ENCODE results near the gene CNNM2. TPM values are rescaled to one million over a fixed set of nuclear protein-coding genes. Genes with fewer than 3 reads are reported as not detected.

The CNNM2 gene
- total RNA-seq, 1 experiment from 2014 or later, result 23.1 TPM

GRCh38 chr10:102948786-102949185 is 30.7 kb downstream of the CNNM2 start:
- no peaks in the 10 kb centered on the region for H3K9me2 ChIP-seq (ENCODE audit: insufficient read depth)
- no peaks in the 10 kb centered on the region for H3K9me3 ChIP-seq (ENCODE audit: control insufficient read depth in 1 of 2, insufficient read depth in 1 of 2, low read depth in 1 of 2, low read length in 2 of 2)
- DNase-seq (ENCODE audit: low read depth, low spot score) (no peak), ATAC-seq (no peak)
- no peaks in the 10 kb centered on the region for H3K79me2 ChIP-seq (ENCODE audit: insufficient read depth, low read length)
- CTCF ChIA-PET, result no interaction called here
- intact Hi-C loops (cut with micrococcal nuclease), result no loop called here
- TF ChIP-seq REST (IDR thresholded peaks at IDR 0.05; ENCODE audit: low read depth) (no peak), MAX (IDR thresholded peaks at IDR 0.05) (no peak), TCF7L2 (IDR thresholded peaks at IDR 0.05; ENCODE audit: borderline replicate concordance, extremely low read depth, insufficient read depth, insufficient read length) (no peak), YY1 (IDR thresholded peaks at IDR 0.05; ENCODE audit: extremely low read depth, insufficient replicate concordance, low read depth, low read length) (no peak), CTCF (IDR thresholded peaks at IDR 0.05 in 2 of 3, conservative IDR thresholded peaks at IDR 0.05 in 1 of 3; ENCODE audit: borderline replicate concordance in 1 of 3, insufficient read depth in 1 of 3, low read depth in 2 of 3, low read length in 2 of 3) (no peak), ZBTB33 (IDR thresholded peaks at IDR 0.05; ENCODE audit: extremely low read depth, insufficient replicate concordance, low read length) (no peak), POLR2AphosphoS5 (IDR thresholded peaks at IDR 0.05; ENCODE audit: low read depth, low read length) (no peak), ZFX (IDR thresholded peaks at IDR 0.05) (no peak), POLR2A (IDR thresholded peaks at IDR 0.05; ENCODE audit: borderline replicate concordance, extremely low read depth, insufficient read depth, insufficient read length) (no peak), FOSL1 (IDR thresholded peaks at IDR 0.05; ENCODE audit: low read depth) (no peak), SRF (IDR thresholded peaks at IDR 0.05; ENCODE audit: low read depth) (no peak), ELF1 (IDR thresholded peaks at IDR 0.05; ENCODE audit: borderline replicate concordance, low read depth) (no peak)
- no peak overlapping the region for H3K9ac ChIP-seq (ENCODE audit: low read length)
- H2AFZ ChIP-seq (ENCODE audit: low read depth, low read length, poor library complexity, severe bottlenecking), result no peak overlapping the region
- no peak overlapping the region for H3K4me2 ChIP-seq (ENCODE audit: low read length)
- peaks cover 0 to 6% of the 10 kb centered on the region in 2 experiments; a peak in 3 of 4 replicates for H3K4me1 ChIP-seq (ENCODE audit: control insufficient read depth in 1 of 2, insufficient read depth in 2 of 2, low read length in 2 of 2)
- H3K4me3 ChIP-seq (replicated peaks in 1 of 2; ENCODE audit: low read depth in 1 of 2, low read length in 2 of 2), result no peak overlapping the region
- POLR2A ChIA-PET, result no interaction called here
- H3K27ac ChIP-seq (ENCODE audit: low read depth, low read length), result no peak overlapping the region
- H3K36me3 ChIP-seq (ENCODE audit: control insufficient read depth in 1 of 2, insufficient read depth in 2 of 2, low read length in 2 of 2), result no peaks in the 10 kb centered on the region
- no peaks in the 10 kb centered on the region for H3K27me3 ChIP-seq (ENCODE audit: insufficient read depth, low read length)
- no peaks in the 10 kb centered on the region for H4K20me1 ChIP-seq (ENCODE audit: insufficient read depth)
- RAD21 ChIA-PET (ENCODE audit: low non-redundant PET in 1 of 2, low total read pairs in 2 of 2, uncharacterized antibody in 2 of 2, unreplicated experiment in 2 of 2), result no interaction called here
- BruUV-seq (replicated peaks), result no TSS peak
